AG09319 (cell line): ENCODE results near the gene MKRN2.

Experiments
- DNase-seq: peaks from one replicate; pipeline ENCODE4 v3.0.0-alpha.2; 2010; ENCODE audit warnings: low read depth; ENCODE audit errors: extremely low read depth
- TF ChIP-seq, protein P1 (sequence below): IDR thresholded peaks from 2 replicates; pipeline ENCODE4 v1.5.1; 2011; ENCODE audit warnings: low read depth, mild to moderate bottlenecking, inconsistent platforms, low read length, moderate library complexity

MKRN2 gene, protein sequence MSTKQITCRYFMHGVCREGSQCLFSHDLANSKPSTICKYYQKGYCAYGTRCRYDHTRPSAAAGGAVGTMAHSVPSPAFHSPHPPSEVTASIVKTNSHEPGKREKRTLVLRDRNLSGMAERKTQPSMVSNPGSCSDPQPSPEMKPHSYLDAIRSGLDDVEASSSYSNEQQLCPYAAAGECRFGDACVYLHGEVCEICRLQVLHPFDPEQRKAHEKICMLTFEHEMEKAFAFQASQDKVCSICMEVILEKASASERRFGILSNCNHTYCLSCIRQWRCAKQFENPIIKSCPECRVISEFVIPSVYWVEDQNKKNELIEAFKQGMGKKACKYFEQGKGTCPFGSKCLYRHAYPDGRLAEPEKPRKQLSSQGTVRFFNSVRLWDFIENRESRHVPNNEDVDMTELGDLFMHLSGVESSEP

GRCh38 chr3:12556690-12557472 lies at the start of gene MKRN2:
Gene MKRN2, plus strand, starts transcription at chr3:12557087. Its CDS starts 64 bp downstream, at chr3:12557151.
- peak; percentile 59 for DNase-seq
- TF ChIP-seq, protein P1, sequence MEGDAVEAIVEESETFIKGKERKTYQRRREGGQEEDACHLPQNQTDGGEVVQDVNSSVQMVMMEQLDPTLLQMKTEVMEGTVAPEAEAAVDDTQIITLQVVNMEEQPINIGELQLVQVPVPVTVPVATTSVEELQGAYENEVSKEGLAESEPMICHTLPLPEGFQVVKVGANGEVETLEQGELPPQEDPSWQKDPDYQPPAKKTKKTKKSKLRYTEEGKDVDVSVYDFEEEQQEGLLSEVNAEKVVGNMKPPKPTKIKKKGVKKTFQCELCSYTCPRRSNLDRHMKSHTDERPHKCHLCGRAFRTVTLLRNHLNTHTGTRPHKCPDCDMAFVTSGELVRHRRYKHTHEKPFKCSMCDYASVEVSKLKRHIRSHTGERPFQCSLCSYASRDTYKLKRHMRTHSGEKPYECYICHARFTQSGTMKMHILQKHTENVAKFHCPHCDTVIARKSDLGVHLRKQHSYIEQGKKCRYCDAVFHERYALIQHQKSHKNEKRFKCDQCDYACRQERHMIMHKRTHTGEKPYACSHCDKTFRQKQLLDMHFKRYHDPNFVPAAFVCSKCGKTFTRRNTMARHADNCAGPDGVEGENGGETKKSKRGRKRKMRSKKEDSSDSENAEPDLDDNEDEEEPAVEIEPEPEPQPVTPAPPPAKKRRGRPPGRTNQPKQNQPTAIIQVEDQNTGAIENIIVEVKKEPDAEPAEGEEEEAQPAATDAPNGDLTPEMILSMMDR, result no peak; the same call in 1 of the 2 replicates

GRCh38 chr3:12507591-12508281 lies 49.2 kb upstream of the MKRN2 start:
- TF ChIP-seq, protein P1, result no peak
- no peak for DNase-seq

- DNase-seq, result peak; percentile 79
- TF ChIP-seq, protein P1, result no peak
Observed at GRCh38 chr3:12508291-12508700, 48.6 kb upstream of the MKRN2 start.

- DNase-seq, result no peak
- TF ChIP-seq, protein P1, result no peak
Observed at GRCh38 chr3:12509466-12509865, 47.4 kb upstream of the MKRN2 start.

GRCh38 chr3:12512534-12513118 lies 44.3 kb upstream of the MKRN2 start:
- TF ChIP-seq, protein P1, result no peak
- no peak for DNase-seq

- no peak for DNase-seq
- TF ChIP-seq, protein P1, result no peak
Observed at GRCh38 chr3:12513694-12514446, 43.0 kb upstream of the MKRN2 start.
